ENCODE measurements around the gene DNAJC5G. TPM values are rescaled to one million over a fixed set of nuclear protein-coding genes. Genes with fewer than 3 reads are reported as not detected.

DNAJC5G gene
- total RNA-seq, 6 experiments from 2014 or later = not detected

- Histone ChIP-seq H3K4me3 (peak overlapping the region; percentile 72 to 83 (median 74)), H3K9me3 (no peaks in the 10 kb centered on the region), H3K27me3 (no peaks in the 10 kb centered on the region), H3K36me3 (peaks cover 0 to 15% (median 3%) of the 10 kb centered on the region in 4 donors), H3K4me1 (peaks cover 0 to 20% (median 9%) of the 10 kb centered on the region in 4 donors), H3K27ac (peak overlapping the region; percentile 85 to 95 (median 94))
- TF ChIP-seq CTCF (IDR thresholded peaks at IDR 0.05) = no peak
- no peak for TF ChIP-seq POLR2A (IDR thresholded peaks at IDR 0.05)
- WGBS (ENCODE audit: insufficient coverage, low coverage, low lambda C conversion rate, missing lambda C conversion rate) = 0% methylated on average over 5 of the region's 10 CpGs
- intact Hi-C loops (cut with DNase I) = no loop called here
- ATAC-seq (peak; percentile 1 to 23 (median 4)), DNase-seq (peak in 2 of 3 donors; percentile 32 to 57)
These were observed 47.1 kb downstream of the DNAJC5G start for GRCh38 chr2:27322301-27322765.

DNA sequence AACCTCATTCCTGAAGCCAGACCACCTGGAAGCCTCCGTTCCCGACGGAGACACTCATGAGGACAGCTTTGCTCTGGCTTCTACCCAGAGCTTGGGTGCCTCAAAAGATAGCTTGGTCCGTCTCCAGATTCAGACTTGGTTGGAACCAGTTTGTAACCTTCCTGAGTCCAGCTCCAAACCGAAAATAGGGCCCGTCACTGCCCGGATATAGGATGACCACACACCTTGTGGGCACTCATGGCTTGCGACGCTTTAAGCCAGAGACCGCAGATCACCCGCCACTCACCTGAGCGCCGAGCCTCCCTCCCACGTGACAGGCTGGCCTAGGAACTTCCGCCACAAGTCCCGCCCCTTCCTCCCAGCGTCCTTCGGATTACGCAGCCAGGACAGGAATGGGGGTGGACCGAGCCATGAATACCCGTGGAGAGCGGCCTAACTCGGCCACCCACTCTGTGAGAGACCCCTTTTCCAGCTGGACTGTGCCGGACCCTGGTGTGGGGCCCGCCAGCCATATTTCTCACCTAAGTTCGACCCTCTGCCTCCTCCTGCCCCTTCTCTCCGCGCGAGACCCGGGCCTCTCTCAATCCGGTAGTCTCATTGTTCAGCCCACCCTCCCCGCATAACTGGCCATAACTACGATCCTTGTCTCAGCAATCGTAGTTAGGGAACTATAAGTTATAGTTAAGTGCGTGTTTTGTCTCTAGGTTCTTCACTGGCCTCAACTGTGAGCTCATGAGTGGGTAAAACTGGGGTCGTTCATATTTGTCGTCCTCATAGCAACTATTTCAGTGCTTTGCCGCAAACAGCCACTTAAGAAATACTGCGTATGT is 47.7 kb downstream of the DNAJC5G start, which contains the start of gene MPV17:
TSS of gene MPV17 (minus strand) at position 332 of the 830 bp plus-strand sequence. CDS start 580 bp downstream, outside the sequence.
- peak; percentile 86 to 96 (median 92) for ATAC-seq
- Histone ChIP-seq H3K4me3 (peak within 1 kb of the TSS; percentile 72 to 83 (median 74)), H3K27me3 (no peaks in the 10 kb centered on the region), H3K36me3 (peaks cover 0 to 21% (median 5%) of the 10 kb centered on the region in 4 donors), H3K27ac (peak within 1 kb of the TSS; percentile 85 to 95 (median 94)), H3K4me1 (peaks cover 0 to 20% (median 9%) of the 10 kb centered on the region in 4 donors), H3K9me3 (no peaks in the 10 kb centered on the region)
- intact Hi-C loops (cut with DNase I) = no loop called here
- 0% methylated on average over 18 of the region's 39 CpGs for WGBS (ENCODE audit: insufficient coverage, low coverage, low lambda C conversion rate, missing lambda C conversion rate)
- peak; percentile 93 to 95 (median 94) for DNase-seq
- no peak for TF ChIP-seq CTCF (IDR thresholded peaks at IDR 0.05)
- peak; percentile 97 for TF ChIP-seq POLR2A (IDR thresholded peaks at IDR 0.05)

DNA sequence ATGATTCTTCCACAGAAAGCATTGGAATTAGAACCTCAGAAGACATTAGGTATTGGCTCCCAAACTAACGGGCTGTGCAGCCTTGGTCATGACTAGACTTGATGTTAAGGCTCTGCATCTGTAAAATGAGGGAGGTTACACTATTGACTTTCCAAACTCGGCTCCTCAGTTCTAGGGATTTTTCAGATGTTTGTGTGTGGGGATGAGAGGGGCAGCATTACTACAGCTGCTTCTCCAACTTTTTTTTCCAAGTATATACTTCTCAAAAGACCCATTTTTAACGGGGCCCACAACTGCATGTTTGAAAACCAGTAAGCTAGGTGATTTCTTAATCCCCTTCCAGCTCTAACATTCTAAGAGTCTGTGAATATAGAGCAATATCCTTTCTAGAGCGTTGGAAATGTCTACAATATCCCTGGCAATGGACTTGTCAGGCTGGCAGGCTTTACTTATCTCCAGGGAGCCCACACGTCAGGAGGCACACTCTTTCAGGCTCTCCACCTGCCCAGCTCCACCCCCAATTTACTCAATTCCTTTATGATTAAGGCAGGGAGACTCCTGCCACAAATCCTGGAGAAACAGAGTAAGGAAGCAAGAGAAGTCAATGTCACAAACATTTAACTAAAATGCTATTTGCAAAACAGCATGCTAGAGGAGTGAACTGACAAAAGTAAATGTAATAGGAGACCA is 48.5 kb downstream of the DNAJC5G start:
- H3K27ac ChIP-seq = peak overlapping the region; percentile 85 to 95 (median 94)

More for the DNA sequence above, 48.5 kb downstream of the DNAJC5G start:
- peaks cover 0 to 29% (median 9%) of the 10 kb centered on the region in 4 donors for H3K36me3 ChIP-seq
- H3K9me3 ChIP-seq = no peaks in the 10 kb centered on the region
- intact Hi-C loops (cut with DNase I) = no loop called here
- no peak for TF ChIP-seq POLR2A (IDR thresholded peaks at IDR 0.05)
- TF ChIP-seq CTCF (IDR thresholded peaks at IDR 0.05) = no peak
- 8% methylated on average over 5 of the region's 5 CpGs for WGBS (ENCODE audit: insufficient coverage, low coverage, low lambda C conversion rate, missing lambda C conversion rate)
- H3K4me3 ChIP-seq = peak overlapping the region; percentile 72 to 83 (median 74)
- DNase-seq (no peak), ATAC-seq (peak in 3 of 4 donors; percentile 2 to 14 (median 2))
- H3K27me3 ChIP-seq = no peaks in the 10 kb centered on the region
- H3K4me1 ChIP-seq = peaks cover 0 to 20% (median 9%) of the 10 kb centered on the region in 4 donors

All from right lobe of liver (tissue), 6 donors.